GM21825 (cell line): Measurements from ENCODE around the gene KATNAL1.
"Not testable (repeated sequence)": the region's sequence is repeated elsewhere in the genome, so short reads cannot be mapped to it uniquely, and the experiment has no call there.

Experiments used
- ATAC-seq: cut with Tn5 transposase; IDR thresholded peaks from one replicate; pipeline ENCODE4 v1.9.1; 2021; ENCODE audit warnings: mild to moderate bottlenecking, moderate library complexity; ENCODE audit not compliant: unreplicated experiment

Gene KATNAL1

GRCh38 chr13:30295116-30295515, 12.2 kb downstream of the KATNAL1 start:
- no peak for ATAC-seq

DNA sequence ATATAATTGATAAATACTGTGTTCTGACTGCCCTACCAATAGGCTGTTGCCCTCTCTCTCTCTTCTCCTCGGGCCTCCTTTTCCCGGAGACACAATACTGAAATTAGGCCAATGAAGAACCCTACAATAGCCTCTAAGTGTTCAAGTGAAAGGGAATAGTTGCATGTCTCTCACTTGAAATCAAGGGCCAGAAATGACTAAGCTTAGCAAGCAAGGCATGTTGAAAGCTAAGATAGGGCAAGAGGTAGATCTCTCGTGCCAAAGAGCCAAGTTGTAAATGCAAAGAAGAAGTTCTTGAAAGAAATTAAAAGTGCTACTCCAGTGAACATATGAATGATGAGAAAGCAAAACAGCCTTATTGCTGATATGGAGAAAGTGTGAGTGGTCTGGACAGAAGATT, 13.3 kb downstream of the KATNAL1 start:
- no peak for ATAC-seq

DNA sequence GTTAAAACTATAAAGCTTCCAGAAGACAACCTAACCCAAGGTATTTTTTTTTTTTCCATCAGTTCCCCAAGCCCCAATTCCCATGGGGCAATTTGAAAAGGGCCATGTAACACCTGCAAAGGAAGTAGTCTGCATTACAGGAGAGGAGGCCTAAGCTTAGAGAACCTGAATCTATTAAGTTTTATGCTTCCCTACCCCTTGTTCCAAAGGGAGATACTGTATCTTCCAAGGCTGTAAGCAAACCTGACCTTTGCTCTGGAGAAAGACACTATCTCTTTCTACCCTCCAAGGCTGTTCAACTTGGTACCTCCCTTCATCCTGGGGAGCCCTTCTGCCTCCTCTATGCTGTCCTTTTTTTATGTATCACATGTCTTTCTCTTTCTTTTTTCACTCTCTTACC, 15.0 kb downstream of the KATNAL1 start:
- no peak for ATAC-seq

GRCh38 chr13:30290812-30291436, 16.4 kb downstream of the KATNAL1 start:
- ATAC-seq: no peak

DNA sequence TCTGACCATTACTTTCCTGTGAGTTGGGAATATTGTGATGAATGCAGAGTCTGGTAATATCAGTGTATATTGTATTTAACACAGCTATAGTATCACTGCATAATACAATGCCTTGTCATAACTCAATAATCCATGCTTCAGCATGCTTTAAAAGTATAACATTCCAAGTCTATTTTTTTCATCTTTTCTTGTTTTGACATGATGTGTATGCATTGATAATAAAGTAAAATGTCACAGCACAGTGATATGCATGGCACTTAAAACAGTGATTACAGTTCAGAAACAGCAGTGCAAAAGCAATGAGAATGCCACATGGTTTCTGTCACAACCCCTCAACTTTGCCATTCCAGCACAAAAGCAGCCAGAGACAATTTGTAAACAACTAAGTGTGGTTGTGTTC, 17.8 kb downstream of the KATNAL1 start:
- ATAC-seq: no peak

DNA sequence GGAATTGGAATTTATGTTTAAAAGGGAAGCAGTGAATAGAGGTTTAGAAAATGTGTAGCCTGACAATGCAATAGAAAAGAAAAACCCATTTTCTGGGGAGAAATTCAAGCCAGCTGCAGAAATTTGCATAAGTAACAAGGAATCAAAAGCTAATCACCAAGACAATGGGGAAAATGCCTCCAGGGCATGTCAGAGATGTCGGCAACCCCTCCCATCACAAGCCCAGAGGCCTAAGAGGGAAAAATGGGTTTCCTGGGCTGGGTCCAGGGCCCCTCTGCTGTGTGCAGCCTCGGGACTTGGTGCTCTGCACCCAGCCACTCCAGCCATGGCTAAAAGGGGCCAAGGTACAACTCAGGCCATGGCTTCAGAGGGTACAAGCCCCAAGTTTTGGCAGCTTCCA, 21.3 kb downstream of the KATNAL1 start:
- ATAC-seq: not testable (repeated sequence)

GRCh38 chr13:30276178-30276577, 31.2 kb downstream of the KATNAL1 start:
- no peak for ATAC-seq

DNA sequence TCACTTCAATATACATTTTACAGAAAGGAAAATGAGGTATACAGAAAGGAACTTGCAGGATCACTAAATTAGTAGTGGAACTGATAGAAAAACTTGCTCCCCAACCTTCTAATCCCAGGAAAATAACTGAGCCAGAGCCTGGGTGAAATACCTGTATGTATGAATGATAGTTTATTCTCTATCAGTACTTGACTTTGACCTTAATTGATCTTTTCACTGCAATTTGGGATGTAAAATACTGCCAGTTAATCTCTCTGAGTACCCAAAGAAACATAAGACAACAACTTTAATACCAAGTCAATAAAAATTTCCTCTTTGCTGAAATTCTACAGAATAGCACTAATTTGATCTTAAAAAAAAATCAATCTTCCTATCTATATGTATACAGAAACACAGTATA, 33.3 kb downstream of the KATNAL1 start:
- no peak for ATAC-seq

DNA sequence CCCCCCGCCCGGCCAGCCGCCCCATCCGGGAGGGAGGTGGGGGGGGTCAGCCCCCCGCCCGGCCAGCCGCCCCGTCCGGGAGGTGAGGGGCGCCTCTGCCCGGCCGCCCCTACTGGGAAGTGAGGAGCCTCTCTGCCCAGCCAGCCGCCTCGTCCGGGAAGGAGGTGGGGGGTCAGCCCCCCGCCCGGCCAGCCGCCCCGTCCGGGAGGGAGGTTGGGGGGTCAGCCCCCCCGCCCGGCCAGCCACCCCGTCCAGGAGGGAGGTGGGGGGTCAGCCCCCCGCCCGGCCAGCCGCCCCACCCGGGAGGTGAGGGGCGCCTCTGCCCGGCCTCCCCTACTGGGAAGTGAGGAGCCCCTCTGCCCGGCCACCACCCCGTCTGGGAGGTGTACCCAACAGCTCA, 37.3 kb downstream of the KATNAL1 start:
- not testable (repeated sequence) for ATAC-seq

DNA sequence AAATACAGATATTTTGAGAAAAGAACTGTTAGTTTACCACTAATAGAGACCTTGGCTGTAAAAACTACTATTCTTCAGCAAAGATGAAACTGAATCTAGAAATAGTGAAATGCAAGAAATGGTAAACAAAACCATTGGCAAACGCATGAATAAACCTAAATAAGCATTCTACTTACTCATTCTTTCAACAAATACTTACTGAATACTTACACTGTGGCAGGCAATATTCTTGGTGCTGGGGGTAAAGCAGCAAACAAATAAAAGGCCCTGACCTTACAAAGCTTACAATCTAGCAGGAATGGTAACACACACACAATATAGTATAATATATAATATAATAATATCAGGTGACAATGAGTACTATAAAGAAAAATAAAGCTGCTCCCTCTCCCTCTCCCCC, 38.7 kb downstream of the KATNAL1 start:
- ATAC-seq: no peak

DNA sequence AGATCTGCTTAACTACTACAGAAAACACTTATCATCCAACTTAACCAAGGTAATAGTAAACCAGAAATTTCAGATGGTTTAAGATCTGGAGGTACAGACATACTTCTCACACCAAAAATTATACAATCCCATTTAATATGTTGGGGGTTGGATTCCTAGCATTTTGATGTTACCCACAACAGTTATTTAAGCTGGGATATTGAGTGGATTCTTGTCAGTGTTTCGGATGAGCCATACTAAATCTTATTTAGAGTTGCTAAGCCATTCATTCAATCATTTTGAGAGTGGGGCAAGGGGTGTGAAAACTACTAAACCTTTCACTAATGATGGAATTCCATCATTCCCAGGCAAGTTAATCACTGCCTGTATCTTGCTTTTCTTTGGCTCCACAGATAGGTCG, 40.6 kb downstream of the KATNAL1 start:
- no peak for ATAC-seq

- ATAC-seq: not testable (repeated sequence)
Measured at GRCh38 chr13:30259149-30259733, 48.1 kb downstream of the KATNAL1 start.

GRCh38 chr13:30257468-30258099, 49.8 kb downstream of the KATNAL1 start:
- ATAC-seq: no peak

DNA sequence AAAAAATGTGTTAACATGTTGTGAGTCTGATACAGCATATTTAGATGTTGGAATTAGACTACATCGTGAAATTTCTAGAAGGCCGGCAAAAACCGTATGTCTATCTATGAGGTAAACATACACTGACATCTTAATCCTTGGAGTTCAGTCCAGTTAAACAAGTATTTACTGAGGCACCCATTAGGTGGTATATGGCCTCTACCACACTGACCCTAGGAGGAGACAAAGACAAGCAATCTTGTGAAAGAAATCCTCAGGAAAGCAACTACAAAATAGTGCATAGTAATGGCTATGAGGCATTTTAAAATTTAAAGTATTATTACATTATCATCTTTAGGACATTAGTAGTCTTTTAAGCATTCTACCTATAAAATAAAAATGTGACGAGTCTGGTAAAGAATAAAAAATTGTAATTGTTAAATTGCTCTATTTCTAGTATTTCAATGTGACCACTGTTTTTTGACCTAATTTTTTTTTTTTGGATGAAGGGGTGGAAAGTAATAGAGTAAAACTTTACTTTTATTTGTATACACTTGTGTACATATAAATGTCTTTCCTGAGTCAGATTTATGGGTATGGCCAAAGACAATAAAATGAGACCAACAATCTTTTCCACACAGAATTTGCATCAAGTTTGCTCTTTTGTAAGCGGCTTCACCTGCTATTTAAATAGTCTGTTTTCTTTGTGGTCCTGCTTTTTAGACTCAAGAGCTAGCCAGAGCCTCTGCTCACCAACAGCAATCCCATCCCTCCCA, 50.5 kb downstream of the KATNAL1 start:
- ATAC-seq: no peak

GRCh38 chr13:30255696-30256095, 51.7 kb downstream of the KATNAL1 start:
- no peak for ATAC-seq

DNA sequence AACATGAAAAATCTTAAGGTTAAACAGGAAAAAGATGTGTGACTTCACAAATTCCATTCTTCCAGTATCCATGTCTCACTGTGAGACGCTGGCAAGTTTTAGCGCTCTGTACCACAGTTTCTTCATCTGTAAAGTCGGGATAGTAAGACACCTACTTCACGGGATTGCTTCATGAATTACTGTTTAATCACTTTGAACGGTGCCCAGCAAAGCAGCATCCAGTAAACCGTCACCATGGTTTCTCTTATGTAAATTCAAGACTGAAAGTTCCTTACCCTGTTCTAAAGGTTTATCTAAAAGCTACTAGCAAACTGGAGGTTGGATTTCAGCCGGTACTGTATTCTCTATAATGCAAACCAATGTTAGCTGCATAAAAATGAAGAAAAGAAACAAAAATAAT, 53.5 kb downstream of the KATNAL1 start:
- no peak for ATAC-seq

DNA sequence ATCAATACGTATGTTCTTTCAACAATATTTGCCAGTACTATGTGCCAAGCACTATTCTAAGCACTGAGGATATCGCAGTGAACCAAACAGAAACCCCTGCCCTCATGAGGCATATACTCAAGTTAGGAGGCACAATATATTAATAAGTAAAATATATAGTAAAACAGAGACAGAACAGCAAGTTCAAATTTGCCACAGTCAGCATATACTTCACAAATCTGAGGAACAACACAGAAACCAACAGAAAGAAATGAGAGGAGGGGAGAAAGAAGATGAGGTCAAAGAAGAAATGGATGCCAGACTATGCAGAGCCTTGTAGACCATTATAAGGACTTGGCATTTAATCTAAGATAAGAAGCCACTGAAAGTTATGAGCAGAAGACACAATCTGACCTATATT, 59.9 kb downstream of the KATNAL1 start:
- ATAC-seq: no peak

- peak; percentile 81 for ATAC-seq
Measured at GRCh38 chr13:30241532-30241931, 65.8 kb downstream of the KATNAL1 start.

DNA sequence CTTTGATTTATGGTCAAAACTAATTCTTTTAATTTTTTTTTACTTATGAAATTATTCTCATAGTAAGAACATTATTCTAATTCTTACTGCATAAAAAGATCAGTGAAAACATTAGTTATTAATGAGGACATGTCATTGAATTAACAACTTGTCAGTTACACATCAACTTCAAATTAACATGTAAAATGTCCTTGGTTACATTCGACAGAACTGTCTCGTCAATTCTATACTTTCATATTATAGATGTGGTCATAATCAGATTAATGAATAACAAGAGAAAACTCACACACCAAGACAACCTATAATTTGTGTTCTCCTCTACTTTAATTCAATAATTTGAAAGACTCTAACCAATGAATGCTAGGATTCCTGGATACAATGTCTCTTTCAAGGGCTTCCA, 66.7 kb downstream of the KATNAL1 start:
- no peak for ATAC-seq

GRCh38 chr13:30235216-30235615, 72.1 kb downstream of the KATNAL1 start:
- ATAC-seq: no peak

GRCh38 chr13:30234619-30235162, 72.7 kb downstream of the KATNAL1 start:
- ATAC-seq: no peak

- ATAC-seq: no peak
Measured at GRCh38 chr13:30224732-30225131, 82.6 kb downstream of the KATNAL1 start.
